ENCODE measurements around the gene TTR. TPM values are rescaled to one million over a fixed set of nuclear protein-coding genes. Genes with fewer than 3 reads are reported as not detected.

Gene TTR
- total and polyA plus RNA-seq, 9 of the 15 experiments (the other 6 are each of a cell fraction or from before 2014, with no cell fraction given), result 0.17 to 0.53 TPM; not detected in 7

GRCh38 chr18:31576670-31577069 is 15.0 kb upstream of the TTR start:
- H4K20me1 ChIP-seq (replicated peaks; ENCODE audit: control insufficient read depth, insufficient read depth, low read length), result no peaks in the 10 kb centered on the region
- 2% methylated on average over 4 of the region's 4 CpGs for WGBS (ENCODE audit: insufficient coverage, low coverage, missing lambda C conversion rate)
- no peak overlapping the region for H3K4me2 ChIP-seq (ENCODE audit: insufficient read depth, low read length)
- H3K9ac ChIP-seq (ENCODE audit: insufficient read depth in 1 of 2, low read depth in 2 of 2, low read length in 2 of 2), result no peak overlapping the region
- FAIRE-seq (peak; percentile 54), ATAC-seq (no peak), DNase-seq (ENCODE audit: extremely low read depth in 1 of 4, low spot score in 3 of 4) (no peak)
- H3K4me1 ChIP-seq (replicated peaks in 1 of 2; ENCODE audit: control insufficient read depth in 2 of 2, insufficient read depth in 2 of 2, low read length in 2 of 2), result no peaks in the 10 kb centered on the region
- H3K4me3 ChIP-seq, result no peak overlapping the region
- in situ Hi-C loops (cut with MboI) (no loop called here), intact Hi-C loops (cut with micrococcal nuclease) (no loop called here)
- BruUV-seq (replicated peaks), result no TSS peak
- H3K79me2 ChIP-seq (ENCODE audit: control insufficient read depth, insufficient read depth, low read length), result no peaks in the 10 kb centered on the region
- no peaks in the 10 kb centered on the region for H3K36me3 ChIP-seq (ENCODE audit: control insufficient read depth, insufficient read depth, low read length)
- no peak for TF ChIP-seq BACH1 (tag; IDR thresholded peaks at IDR 0.05)
- no peak for TF ChIP-seq MEF2D (tag; conservative IDR thresholded peaks at IDR 0.05; ENCODE audit: low read depth)
- TF ChIP-seq CBFA2T3 (IDR thresholded peaks at IDR 0.05), result peak; percentile 14; the same call in 1 of the 2 replicates
- POLR2A ChIA-PET, result interaction anchor here (0.8 to 1.0 kb wide), 2 partner anchors 11 to 52 kb away, joined by 3 read pairs; no protein-coding TSS in a partner anchor
- no peaks in the 10 kb centered on the region for H3K9me3 ChIP-seq (replicated peaks; ENCODE audit: control insufficient read depth, insufficient read depth, low read depth, low read length)
- no peak overlapping the region for H2AFZ ChIP-seq (ENCODE audit: low read depth, low read length)
- CTCF ChIA-PET (ENCODE audit: low intra/inter-chr PET ratio), result no interaction called here
- H3K9me1 ChIP-seq (ENCODE audit: control insufficient read depth, insufficient read depth, low read length), result no peaks in the 10 kb centered on the region
- H3K27ac ChIP-seq (ENCODE audit: extremely low read depth, low read depth, low read length), result no peak overlapping the region
- H3K27me3 ChIP-seq (ENCODE audit: control insufficient read depth in 2 of 2, insufficient read depth in 2 of 2, low read length in 2 of 2), result peaks cover 8 to 13% of the 10 kb centered on the region in 2 experiments; a peak in 4 of 5 replicates

- Histone ChIP-seq H3K27ac (ENCODE audit: extremely low read depth, low read depth, low read length) (no peak overlapping the region), H3K4me1 (replicated peaks in 1 of 2; ENCODE audit: control insufficient read depth in 2 of 2, insufficient read depth in 2 of 2, low read length in 2 of 2) (no peaks in the 10 kb centered on the region), H3K4me3 (no peak overlapping the region), H2AFZ (ENCODE audit: low read depth, low read length) (no peak overlapping the region), H3K36me3 (ENCODE audit: control insufficient read depth, insufficient read depth, low read length) (no peaks in the 10 kb centered on the region), H3K27me3 (ENCODE audit: control insufficient read depth in 2 of 2, insufficient read depth in 2 of 2, low read length in 2 of 2) (peaks cover 8 to 12% of the 10 kb centered on the region in 2 experiments; a peak in 4 of 5 replicates), H3K9me1 (ENCODE audit: control insufficient read depth, insufficient read depth, low read length) (no peaks in the 10 kb centered on the region), H3K4me2 (ENCODE audit: insufficient read depth, low read length) (no peak overlapping the region), H4K20me1 (replicated peaks; ENCODE audit: control insufficient read depth, insufficient read depth, low read length) (no peaks in the 10 kb centered on the region), H3K9me3 (replicated peaks; ENCODE audit: control insufficient read depth, insufficient read depth, low read depth, low read length) (no peaks in the 10 kb centered on the region), H3K79me2 (ENCODE audit: control insufficient read depth, insufficient read depth, low read length) (no peaks in the 10 kb centered on the region), H3K9ac (ENCODE audit: insufficient read depth in 1 of 2, low read depth in 2 of 2, low read length in 2 of 2) (no peak overlapping the region)
- no peak for TF ChIP-seq HNRNPL (IDR thresholded peaks at IDR 0.05; ENCODE audit: low read depth, low read length)
- intact Hi-C loops (cut with micrococcal nuclease), result no loop called here
- CTCF ChIA-PET (ENCODE audit: low intra/inter-chr PET ratio), result no interaction called here
- in situ Hi-C loops (cut with MboI), result no loop called here
- no peak for DNase-seq (ENCODE audit: extremely low read depth in 1 of 4, low spot score in 3 of 4)
- POLR2A ChIA-PET, result interaction anchor here (0.8 kb wide), 1 partner anchor 52 kb away, joined by 3 read pairs; no protein-coding TSS in a partner anchor
- BruUV-seq (replicated peaks), result no TSS peak
- FAIRE-seq, result no peak
- no peak for ATAC-seq
- 0% methylated on average over 1 of the region's 1 CpG for WGBS (ENCODE audit: insufficient coverage, low coverage, missing lambda C conversion rate)
These were observed 14.5 kb upstream of the TTR start for GRCh38 chr18:31577195-31577594.
